Glomerular endothelial cell (primary cell): ENCODE results near the gene MEX3D. TPM values are rescaled to one million over a fixed set of nuclear protein-coding genes. Genes with fewer than 3 reads are reported as not detected.
A peak's percentile ranks its signal among the peaks of the same experiment; 100 is the strongest.

Experiments used
- DNase-seq: peaks from one replicate; pipeline ENCODE4 v3.0.0-alpha.2; 2011; ENCODE audit warnings: low read depth, low spot score; ENCODE audit errors: extremely low read depth
- total RNA-seq: library from RNA; depleted of rRNA; stranded (reverse); fragments of >200 nt; gene quantifications from 2 replicates; pipeline ENCODE4 v1.2.3, GENCODE V29; 2015

MEX3D gene
- total RNA-seq, 1 donor from 2014 or later, result 130 TPM

DNA sequence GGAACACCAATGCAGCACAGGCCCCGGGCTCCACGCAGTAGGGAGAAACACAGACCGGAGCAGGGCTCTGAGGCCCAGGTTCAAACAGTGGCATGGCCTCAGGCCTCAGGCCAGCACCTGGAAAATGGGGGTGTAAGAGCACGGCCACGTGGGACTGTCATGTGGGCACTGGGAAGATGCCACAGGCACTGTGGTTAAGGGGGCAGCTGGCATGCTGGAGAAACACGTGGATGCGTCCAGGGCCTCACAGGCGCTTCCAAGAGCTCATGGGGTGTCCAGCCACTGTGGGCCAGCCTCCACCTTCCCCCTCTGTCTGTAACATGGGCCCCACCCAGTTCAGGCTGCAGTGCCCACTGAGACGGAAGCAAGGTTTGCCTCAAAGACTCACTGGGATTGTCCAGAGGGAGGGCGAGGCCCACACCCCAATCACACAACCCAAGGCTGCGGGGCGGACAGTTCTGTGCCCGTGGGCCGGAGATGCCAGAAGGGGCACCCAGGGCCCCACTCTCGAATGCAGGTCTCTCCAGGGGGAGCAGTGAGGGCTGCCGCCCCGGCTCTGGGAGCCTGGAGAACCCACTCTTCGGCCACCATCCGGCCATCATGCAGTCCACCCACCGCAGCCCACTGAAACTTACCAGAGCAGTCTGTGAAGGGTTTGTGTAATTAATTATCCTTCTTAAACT is 30.8 kb upstream of the MEX3D start:
- no peak for DNase-seq

DNA sequence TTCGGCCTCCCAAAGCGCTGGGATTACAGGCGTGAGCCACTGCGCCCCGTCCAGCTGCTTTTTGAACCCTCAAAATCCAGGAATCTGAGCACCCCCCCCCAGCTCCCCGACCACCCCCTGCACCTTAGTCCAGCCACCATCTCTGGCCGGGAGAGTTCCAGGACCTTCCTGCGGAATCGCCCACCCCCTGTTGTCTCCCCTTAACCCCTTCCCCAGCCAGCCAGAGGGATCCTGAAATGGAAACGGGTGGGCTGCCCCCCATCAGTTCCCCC is 25.3 kb upstream of the MEX3D start:
- no peak for DNase-seq

DNA sequence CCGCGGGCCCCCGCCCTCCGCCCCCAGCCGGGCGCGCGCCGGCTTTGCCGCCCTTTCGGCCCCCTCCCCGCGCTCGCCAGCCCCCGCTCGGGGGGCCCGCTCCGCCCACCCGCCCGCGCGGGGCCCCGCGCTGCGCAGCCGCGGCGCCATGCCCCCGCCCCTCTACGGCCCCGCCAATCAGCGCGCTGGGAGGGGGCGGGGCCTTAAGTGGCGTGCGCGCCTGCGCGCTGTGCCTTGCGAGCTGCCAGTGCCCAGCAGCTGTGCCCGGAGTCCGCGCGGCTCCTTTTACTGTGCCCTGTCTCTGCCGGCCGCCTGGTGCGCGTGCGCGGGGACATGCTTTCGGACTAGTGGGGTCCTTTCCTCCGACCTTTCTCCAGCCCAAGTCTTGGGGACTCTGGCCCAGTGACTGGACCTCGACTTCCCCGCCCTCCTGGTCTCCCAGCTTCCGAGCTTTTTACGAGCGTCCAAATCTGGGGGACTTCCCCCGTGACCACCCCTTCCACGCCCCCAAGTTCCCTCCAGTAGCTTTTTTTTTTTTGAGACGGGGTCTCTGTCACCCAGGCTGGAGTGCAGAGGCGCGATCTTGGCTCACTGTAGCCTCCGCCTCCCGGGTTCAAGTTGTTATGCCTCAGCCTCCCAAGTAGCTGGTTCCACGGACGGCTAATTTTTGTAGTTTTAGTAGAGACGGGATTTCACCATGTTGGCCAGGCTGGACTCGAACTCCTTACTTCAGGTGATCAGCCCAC is 24.8 kb upstream of the MEX3D start, which contains the start of gene MBD3:
Gene MBD3, minus strand, starts transcription at position 111 of the 746 bp plus-strand sequence. CDS start 234 bp downstream, outside the sequence.
- peak; percentile 42 for DNase-seq

DNA sequence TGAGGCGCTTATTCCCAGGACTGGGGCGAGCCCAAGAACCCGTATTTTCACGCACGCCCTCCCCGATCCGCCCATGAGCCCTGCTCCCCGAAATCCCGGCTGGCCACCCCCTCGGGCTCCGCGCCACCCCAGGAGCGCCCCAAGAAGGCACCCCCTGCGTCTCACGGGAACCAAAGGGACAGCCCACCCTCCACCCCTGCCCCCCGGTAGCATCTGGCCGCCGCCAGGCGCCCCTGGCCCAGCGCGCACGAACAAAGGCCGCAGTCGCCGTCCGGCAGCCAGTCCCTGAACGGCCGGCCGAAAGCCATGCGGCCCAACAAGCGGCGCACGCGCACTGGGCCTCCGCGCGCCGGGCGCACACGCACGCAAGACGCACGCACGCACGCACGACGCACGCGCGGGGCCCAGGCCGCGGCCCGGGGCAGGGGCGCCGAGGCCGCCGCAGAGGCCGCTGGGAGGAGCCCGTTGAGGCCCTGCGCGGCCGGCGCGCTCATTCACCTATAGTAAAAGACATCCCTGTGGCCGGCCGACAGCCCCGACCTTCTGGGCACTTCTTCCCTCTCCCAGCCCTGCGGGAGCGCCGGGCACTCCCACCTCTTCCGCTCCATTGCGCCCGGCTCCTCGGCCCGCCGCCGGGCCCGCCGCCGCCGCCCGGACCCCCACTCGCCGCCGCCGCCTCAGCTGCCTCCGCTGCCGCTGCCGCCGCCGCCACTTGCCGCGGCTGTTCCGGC is 24.1 kb upstream of the MEX3D start:
- no peak for DNase-seq

DNA sequence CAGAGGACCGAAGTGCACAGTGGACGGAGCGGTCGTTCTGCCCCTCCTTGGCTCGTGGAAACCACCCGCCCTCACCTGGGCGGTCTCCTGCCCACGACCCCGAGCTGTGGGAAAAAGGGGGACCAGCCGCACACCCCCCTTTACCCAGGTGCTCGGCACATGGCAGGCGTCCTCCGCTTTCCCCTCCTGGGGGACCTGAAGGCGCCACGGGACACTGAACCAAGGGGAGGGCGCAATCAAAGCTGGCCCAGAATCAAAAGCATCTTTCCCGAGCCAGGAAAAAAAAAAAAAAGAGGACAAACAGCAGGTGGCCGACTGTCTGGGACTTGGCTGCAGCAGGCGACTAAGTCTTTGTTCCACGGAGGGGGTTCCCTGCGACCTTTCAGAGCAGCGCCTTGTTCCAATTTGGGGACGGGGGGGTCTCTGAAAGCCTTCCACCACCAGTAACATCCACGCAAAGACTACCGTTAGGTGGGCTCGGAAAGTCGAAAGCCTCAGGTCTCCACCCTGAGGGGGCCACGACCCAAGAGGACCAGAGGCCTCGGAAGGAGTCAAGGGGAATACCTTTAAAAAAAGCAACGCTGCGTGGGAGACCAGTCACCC is 23.4 kb upstream of the MEX3D start:
- no peak for DNase-seq

DNA sequence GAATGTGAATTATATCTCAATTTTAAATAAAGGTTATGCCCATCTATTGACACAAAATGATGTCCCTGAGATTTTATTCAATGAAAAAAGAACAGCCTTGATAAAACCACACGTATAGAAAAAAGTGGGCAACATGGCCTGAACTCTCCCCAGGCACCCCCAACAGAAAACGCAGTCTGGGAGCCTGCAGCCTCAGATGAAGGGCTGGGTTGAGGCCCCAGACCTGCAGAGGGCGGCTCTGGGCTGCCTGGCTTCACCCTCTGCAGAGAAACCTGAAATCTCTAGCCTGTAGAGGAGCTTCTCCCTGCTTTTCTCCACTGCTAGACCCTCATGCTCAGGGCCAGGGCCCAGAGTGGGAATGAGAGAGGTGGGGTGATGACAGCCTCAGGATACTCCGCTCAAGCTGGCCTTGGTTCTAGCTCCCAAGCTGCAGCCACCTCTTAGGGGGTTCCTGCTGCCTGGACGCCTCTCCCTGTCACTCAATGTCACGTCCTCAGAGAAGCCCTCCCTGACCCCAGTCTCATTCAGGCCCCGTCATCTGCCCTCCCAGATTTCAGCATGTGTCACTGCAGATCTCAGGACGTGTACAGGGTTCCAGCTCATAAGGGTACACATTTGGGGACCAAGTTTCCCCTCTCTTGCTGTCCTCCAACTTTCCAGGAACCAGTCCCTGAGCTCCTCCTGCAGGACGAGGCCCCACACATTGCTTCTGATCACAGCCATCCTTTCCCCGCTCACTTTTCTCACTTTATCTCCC is 22.7 kb upstream of the MEX3D start:
- no peak for DNase-seq

DNA sequence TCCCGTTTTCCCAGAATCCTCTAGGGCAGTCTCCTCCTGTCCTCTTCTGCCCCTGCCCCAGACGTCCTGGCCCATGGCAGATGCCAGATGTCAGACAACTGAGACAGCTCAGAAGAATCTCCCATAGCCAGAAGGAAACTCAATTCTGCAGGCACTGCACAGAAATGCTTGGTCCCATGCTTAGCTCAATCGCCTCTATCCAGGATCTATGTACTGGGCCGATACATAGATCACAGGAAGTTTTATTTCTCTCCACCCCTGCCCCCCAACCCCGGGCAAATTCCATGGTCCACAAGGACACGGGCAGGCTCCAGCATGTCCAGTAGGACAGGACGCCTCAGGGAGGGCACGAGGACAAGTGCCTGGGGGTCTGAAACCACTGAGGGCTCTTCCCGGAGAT is 19.7 kb upstream of the MEX3D start:
- no peak for DNase-seq

DNA sequence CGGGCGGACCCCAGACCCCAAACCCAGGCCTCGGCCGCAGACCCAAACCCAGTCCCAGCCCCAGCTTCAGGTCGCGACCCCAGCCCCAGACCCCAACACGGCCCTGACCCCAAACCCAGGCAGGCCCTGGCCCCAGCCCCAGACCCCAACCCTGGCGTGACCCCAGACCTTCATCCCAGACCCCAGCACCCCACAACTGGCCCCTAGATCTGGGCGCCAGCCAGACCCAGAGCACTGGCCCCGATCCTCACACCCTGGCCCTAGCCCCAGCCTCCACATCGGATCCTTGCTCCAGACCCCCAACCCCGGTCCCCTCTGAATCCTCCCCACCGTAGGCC is 17.1 kb upstream of the MEX3D start:
- DNase-seq, result no peak

DNA sequence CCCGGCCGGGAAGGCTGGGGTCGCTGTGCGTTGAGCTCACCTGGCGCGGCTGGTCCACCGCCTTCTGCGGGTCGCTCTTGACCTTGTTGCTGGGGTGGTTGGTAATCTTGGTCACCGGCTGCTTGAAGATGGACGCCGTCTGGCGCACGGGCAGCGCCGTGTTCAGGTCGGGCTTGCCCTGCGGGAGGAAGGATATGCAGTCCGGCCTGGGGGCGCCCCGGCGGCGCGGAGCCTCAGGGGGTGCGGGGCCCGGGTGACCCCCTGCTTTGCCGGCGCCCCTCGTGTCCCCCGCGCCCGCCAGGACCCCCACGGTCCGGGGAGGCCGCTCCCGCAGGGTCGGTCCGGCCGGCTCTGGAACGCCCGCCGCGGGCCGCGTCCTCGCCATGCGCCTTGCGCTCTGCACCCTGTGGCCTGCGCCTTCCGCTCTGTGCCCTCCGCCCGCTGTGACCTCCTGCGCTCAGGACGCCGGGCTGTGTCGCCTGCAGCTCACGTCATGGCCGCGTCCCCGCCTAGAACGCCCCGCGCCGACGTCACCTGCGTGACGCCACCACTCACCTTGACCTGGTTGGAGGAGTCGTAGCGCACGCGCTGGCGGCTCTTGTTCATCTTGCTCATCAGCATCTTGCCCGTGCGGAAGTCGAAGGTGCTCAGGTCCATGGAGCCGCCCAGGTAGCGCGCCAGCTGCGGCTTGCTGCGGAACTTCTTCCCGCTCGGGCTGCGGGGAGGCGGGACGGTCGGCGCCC is 16.5 kb upstream of the MEX3D start:
- no peak for DNase-seq

DNA sequence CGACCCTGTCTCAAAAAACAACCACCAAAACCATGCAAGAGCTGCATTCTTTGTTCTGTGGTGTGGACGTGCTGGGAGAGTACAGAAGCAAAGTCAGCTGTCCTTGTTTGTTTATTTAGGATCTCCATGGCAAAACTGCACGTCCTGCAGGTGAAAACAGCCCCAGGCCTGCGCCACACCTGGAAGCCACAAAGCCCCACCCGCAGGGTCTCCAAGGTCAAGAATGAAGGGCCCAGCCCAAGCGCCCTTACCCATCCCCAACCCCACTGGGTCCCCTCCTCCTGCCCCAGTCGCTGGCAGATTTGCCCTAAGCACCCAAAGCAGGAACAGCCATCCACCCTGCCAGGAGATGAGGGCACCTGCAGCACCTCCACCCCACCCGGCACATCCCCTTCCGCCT is 14.1 kb upstream of the MEX3D start:
- DNase-seq, result no peak

DNA sequence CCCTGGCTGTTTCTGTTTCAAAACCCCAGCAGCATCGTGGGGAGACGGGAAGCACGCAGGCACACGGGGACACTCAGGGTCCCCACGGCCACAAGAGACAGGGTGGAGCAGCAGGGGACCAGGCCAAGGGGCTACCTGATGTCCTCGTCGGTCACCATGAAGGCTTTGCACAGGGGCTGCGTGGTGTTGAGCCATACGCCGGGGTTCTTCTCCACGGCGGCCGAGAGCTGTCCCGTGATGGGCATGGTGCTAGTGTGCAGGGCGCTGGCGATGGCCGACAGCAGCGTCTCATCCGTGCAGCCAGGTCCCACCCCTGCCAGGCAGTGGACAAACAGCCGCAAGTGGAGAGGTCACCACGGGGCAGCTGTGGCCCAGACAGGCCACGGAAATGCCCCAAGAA is 12.8 kb upstream of the MEX3D start:
- DNase-seq, result no peak

DNA sequence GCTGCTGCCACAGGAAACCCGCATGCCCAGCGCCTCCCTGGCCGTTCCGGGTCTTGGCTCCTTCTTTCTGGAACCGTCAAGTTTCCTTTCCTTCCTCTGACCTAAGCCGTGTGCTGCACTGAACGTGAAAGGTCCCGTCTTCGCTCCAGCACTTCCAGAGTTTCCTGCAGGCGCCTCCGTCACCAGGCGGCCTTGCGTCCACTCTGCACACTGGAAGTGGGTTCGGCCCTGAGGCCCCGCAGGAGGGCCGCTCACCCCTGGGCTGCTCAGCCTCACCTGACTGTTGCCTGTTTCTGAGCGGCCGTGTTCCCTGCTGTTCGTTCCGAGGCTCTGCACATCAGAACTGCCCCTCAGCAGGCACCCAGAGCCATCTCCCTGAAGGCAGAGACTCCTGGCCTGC is 12.3 kb upstream of the MEX3D start:
- DNase-seq, result no peak

DNA sequence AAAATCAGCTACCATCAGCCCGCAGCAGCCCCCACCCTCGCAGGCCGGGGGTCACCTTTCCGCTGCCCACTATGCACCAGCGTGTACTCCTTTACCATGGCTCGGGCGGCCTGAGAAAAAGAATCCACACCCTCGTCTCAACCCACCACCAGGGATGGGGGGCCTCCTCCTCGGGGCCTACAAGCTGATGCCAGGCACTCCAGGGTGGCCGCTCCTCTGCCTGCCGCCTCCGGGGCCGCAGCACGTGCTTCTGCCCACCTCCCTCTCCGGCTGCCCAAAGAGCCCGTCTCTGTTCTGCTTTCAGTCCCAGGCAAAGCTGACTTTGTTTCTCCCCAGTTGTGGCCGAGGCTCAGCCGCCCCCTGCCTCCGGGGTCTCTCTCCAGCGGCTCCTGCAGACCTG is 11.1 kb upstream of the MEX3D start:
- DNase-seq, result no peak

DNA sequence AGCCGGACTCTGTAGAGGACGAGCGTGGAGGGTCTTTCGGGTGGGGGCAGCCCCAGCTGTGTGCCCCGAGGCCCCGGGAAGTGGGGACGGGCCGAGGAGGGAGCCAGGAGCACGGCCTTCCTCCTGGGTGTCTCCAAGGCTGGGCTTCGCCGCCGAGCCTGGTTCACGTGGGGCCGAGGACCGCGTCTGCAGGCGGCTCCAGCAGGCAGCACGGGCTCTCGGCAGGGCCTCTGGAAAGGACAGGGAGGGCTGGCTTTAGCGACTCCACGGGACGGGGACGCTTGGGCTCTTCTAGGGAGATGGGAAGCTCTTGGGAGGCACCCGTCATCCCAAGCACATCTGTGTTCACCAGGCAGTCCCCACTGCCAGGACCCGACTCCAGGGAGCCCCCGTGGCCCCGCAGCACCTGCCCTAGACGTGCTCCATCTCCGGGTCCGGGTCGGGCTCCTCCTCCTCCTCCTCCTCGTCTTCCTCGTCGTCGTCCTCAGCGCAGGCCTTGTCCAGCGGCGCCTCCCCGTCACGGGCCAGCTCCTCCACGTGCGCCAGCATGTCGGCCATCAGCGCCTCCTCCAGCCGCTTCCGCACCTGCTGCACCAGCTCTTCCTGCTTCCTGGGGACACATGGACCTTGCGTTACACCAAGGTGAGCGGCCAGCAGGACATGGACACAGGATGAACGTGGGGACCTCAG is 9.9 kb upstream of the MEX3D start:
- no peak for DNase-seq

DNA sequence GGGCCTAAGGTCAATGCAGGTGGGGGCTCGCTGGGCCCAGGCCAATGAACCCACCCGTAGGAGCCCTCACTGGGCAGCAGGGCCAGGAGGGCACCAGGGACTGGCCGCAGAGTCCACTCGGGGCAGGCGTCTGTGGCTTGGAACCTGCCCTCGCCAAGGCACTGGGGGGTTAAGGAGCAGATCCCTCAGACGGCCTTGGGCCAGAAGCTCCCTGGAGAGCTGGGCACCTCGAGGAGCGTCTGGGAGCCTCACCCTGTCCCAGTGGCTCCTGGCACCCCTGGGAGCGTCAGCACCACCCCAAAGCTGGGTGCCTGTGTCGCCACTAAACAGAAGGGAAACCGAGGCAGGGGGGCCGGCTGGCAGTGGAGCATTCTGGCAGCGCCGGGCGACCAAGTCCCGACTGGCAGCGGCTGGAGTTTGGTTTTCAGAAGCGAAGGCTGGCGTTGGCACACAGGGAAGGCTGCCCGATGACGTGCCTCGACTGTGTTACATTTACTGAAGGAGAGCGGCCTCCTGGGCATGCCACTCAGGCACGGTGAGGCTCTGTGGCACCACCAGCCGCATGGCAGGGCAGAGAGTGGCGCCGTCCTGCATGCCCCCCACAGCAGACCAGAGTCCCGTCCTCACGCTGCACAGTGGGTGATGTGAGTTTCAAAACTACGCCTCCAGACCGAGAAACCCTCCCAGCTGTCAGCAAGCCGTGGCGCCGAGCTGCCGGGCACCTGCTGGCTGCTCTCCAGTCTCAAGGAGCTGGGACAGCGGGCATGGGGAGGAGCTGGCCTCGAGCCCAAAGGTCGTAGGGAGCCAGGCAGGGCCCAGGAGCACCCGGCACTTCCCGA is 9.2 kb upstream of the MEX3D start:
- DNase-seq, result no peak

DNA sequence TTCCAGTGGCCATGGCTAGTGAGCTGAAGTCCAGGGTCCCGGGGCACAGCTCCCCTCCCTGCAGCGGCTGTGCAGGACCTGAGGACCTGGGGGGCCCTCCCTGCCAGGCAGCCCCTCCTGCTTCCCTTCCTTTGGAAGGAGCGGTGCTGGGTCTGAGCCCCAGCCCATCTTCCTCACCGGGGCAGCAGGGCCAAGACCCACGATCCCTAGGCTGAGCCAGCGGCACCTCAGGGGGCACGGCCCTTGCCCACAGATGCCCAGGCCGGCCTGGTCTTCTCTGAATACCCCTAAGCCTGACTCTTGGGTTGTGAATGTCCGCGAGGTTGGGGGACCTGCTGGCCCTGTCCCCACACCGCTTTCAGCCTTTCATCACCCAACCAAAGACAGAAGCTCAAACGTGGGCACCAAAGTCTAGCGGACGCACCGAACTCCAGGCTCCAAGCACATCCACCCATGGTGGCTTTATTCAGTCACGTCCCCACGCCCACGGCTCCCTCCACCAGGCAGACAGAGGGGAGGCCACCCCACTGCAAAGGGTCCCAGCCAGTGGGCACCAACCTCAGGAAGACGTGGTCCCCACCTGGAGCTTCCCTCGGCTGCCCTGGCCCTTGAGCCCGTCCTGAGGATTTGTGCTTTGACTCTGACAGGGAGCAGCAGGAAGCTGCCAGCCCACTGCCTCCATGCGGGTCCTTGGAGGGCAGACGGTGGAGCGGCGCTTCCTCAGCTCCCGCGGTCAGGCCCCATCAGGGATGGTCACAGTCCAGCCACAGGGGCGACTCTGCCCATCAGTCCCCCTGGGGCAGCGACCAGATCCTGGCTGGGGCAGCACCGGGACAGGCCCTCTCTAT is 8.3 kb upstream of the MEX3D start:
- no peak for DNase-seq

DNA sequence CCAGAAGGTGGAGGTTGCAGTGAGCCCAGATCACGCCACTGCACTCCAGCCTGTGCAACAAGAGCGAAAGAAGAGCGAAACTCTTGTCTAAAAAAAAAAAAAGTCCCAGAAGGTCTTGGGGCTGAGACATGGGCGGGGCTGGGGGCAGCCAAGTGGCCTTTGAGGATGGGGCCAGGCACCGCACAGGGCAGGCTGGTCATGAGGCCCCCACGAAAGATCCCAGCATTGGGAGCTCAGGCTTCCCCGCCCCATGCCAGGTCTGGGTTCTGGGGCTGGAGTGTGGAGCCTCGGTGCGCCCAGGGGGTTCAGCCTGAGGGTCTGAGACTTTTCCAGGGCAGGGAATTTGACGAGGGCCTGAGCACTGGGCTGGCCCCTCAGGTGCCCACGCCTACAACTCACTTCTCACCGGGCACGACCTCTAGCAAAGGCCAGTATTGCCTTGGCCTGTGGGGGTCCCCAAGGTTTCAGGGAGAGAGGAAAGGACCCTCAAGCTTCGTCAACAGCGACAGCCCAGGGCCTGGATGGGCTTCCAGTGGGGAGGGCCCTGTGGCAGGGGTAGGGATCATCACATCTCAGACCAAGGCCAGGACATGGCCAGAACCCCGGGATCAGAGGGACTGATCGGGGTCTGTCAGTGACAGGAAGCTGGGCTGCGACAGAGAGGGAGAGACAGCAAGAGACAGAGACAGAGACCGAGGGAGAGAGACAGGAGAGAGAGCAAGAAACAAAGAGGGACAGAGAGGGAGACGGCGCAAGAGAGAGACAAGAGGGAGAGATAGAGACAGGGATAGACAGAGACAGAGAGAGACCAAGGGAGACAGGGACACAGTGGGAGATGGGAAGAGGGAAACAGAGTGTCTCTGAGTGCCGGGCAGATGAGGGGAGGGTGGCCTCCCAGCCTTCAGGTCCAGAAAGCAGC is 7.5 kb upstream of the MEX3D start:
- DNase-seq, result no peak
